Eye (tissue), 1 donor: ENCODE measurements around the gene SMIM17.

Experiments used
- DNase-seq: peaks from one replicate; pipeline ENCODE4 v3.0.0-alpha.2; 2015

SMIM17 gene

GRCh38 chr19:56642711-56643459, at the start of gene SMIM17:
SMIM17 (plus strand) TSS chr19:56643159; CDS start chr19:56645668, 2,509 bp downstream.
- no peak for DNase-seq

DNA sequence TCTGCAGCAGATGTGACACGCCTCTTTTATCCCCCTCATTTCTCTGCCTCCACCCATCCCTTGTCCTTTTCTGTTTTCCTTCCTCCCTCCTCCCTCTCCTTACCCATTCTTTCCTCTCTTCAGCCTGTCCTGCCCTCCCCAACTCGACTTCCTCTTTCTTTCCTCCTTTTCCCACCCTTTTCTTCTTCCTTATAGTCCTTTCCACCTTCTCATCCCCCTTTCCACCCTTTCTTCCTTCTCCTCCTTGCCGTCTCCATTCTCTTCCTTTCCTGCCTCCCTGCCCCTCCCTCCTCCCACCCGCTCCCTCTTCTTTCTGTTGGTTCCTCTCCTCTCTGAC, 48.5 kb upstream of the SMIM17 start:
- DNase-seq, result no peak

GRCh38 chr19:56594783-56595547, 48.0 kb upstream of the SMIM17 start, which contains the start of gene ZNF71:
ZNF71 (plus strand) TSS chr19:56595302; CDS start chr19:56601559, 6,257 bp downstream.
- DNase-seq, result peak; percentile 96

DNA sequence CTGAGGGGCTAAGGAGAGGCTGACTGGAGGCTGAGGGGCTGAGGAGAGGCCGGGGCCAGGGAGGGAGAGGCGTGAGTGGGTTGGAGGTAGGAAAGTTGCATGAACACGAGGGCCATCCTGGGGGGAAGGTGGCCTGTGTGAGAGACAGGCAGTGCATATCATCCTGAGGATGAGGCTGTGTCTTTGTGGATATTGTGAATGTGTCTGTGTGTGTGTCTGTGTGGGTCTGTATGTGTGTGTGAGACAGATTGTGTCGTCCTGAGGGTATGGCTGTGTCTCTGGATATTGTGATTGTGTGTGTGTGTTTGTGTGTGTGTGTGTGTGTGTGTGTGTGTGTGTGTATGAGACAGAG, 47.4 kb upstream of the SMIM17 start:
- DNase-seq, result no peak

DNA sequence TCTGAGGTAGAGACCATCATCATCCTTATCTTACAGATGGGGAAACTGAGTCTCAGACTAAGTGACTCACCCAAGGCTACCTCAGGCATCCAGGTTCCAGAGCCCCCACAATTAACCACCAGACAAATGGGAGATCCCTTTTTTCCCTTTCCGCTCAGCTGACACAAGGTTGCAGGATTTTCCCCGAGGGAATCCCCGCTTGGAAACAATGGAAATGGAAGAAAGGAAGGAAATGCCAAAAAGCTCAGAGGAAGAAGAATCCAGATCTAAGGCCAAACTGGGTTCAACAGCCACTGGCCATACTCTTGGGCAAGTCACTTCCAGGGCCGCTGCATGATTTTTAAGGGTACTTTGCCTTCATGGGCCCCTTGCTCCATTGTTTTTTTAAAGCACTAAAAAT, 46.3 kb upstream of the SMIM17 start:
- DNase-seq, result no peak

DNA sequence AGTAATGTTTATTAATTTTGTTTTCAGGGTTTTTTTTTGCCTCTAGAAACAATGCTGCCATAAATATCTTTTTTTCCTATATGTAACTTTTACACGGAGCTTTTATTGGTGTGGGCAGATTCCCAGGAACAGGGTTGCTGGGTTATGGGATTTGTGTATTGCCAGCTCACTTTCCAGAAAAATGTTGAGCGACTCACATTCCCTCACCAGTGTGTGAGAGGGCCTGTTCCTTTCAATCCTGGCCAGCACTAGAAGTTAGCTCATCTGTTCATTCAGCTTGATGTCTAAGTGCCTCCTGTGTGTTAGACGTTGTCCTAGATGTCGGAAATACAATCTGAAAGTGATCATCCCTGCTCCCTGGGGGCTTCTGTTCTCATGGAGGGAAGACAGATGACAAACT, 45.3 kb upstream of the SMIM17 start:
- no peak for DNase-seq

DNA sequence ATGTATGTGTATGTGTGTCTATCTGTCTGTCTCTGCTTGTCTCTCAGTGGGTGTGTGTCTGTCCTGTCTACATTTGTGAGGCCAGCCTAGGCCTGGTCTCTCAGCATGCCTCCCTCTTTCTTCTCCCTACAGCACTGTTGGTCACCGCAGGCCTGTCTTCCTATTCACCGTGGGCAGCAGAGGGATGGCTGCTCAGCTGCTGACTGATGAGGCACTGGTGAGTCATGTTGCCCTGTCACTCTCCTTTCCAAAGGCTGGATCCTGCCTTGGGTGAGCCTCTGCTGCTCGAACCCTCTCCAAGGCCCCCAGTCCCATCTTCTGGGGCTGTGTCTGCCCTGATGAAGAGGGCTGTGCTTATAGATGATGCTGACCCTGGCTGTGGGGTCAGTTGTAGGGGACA, 41.6 kb upstream of the SMIM17 start:
- DNase-seq, result no peak

- DNase-seq, result no peak
Measured at GRCh38 chr19:56603829-56604228, 39.1 kb upstream of the SMIM17 start.

DNA sequence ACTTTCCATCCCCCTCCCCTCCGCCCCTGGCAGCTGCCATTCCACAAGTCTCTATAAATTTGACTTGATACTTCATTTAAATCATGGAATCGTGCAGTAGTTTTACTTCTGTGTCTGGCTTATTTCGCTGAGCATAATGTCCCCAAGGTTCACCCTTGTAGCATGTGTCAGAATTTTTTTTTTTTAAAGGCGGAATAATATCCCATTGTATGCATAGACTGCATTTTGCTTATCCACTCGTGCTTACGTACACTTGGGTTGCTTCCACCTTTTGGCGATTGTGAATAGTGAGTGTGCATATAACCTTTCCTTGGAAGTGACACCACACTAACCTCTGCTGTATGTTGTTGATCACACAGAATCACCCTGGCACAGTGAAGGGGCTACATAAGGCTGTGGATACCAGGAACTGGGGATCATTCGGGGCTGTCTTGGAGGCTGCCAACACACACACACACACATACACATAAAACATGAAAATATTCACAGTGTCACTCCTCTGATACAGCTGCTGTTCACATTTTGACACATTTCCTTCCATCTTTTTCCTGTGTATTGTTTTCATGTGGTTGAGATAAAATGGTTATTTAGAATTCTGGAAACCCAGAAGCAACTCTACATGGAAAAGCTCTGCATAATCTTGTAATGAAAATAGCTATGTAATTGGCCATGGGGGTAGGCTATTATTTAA, 34.5 kb upstream of the SMIM17 start:
- DNase-seq, result no peak

- no peak for DNase-seq
Measured at GRCh38 chr19:56611288-56611687, 31.7 kb upstream of the SMIM17 start.

GRCh38 chr19:56612737-56613136, 30.2 kb upstream of the SMIM17 start:
- no peak for DNase-seq

GRCh38 chr19:56613639-56614038, 29.3 kb upstream of the SMIM17 start:
- DNase-seq, result no peak

GRCh38 chr19:56617531-56617930, 25.4 kb upstream of the SMIM17 start:
- no peak for DNase-seq

DNA sequence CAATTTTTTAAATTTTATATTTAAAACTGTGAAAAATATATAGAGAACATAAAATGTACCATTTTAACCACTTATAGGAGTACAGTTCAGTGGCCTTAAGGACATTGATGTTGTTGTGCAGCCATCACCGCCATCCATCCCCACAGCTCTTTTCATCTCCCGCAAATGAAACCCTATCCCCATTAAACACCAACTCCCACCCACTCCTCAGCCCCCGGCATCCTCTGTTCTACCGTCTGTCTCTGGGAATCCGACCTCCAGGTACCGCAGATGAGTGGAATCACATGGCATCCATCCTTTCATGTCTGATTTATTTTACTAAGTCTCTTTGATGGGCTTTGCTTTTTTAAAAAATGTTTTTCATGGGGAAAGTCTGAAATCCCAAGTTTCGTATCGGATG, 23.8 kb upstream of the SMIM17 start:
- no peak for DNase-seq

DNA sequence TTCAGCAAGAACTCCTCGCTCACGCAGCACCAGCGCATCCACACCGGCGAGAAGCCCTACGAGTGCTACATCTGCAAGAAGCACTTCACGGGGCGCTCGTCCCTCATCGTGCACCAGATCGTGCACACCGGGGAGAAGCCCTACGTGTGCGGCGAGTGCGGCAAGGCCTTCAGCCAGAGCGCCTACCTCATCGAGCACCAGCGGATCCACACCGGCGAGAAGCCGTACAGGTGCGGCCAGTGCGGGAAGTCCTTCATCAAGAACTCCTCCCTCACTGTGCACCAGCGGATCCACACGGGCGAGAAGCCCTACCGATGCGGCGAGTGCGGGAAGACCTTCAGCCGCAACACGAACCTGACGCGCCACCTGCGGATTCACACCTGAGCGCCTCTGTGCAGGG, 20.6 kb upstream of the SMIM17 start:
- no peak for DNase-seq

GRCh38 chr19:56623006-56623405, 20.0 kb upstream of the SMIM17 start:
- no peak for DNase-seq

- no peak for DNase-seq
Measured at GRCh38 chr19:56625708-56626107, 17.3 kb upstream of the SMIM17 start.

DNA sequence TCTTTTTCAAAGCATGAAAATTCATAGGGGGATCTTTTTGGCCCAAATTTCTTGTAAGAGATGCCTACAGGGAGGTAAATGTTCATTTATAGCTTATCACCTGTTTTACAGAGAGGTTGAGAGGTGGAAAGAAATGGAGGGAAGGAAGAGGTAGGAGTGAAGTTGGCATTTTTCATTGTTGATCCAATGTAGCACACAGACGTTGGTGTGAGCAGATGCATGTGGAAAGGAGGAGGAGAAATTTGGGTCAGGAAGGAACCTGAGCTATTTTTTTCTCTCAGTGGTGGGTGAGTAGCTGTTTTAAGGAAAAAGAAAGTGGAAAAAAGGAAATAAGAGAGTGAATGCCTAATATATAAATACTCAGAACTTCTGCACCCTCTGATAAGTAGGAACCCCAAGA, 9.9 kb upstream of the SMIM17 start:
- DNase-seq, result no peak

DNA sequence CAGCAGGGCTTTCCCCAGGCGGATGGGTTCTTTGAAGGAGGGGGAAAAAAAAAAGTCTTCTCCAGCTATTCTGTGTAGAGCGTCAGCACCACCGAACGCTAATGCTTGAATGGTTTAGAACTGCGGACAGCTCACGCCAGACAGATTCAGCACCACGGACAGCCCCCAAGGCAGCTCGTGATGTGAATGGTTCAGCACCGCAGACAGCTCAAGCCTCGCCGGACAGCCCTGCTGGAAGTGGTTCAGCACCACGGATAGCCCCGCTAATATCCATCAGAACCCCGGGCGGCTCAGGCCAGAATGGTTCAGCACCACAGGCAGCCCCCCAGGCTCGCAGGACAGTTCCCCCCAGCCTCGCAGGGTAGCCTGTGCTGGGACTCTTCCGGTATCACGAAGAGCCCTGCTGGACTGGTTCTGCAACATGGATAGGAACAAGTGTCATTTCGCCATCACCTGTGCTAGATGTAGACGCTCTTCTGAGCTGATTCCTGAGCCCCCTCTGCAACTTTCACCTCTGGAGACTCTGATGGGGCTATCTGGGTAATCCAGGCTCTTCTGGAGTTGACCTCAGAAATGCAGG, 4.9 kb upstream of the SMIM17 start:
- peak; percentile 96 for DNase-seq

GRCh38 chr19:56639217-56639616, 3.7 kb upstream of the SMIM17 start:
- peak; percentile 76 for DNase-seq

GRCh38 chr19:56643460-56643955, 549 bp downstream of the SMIM17 start:
- DNase-seq, result no peak

DNA sequence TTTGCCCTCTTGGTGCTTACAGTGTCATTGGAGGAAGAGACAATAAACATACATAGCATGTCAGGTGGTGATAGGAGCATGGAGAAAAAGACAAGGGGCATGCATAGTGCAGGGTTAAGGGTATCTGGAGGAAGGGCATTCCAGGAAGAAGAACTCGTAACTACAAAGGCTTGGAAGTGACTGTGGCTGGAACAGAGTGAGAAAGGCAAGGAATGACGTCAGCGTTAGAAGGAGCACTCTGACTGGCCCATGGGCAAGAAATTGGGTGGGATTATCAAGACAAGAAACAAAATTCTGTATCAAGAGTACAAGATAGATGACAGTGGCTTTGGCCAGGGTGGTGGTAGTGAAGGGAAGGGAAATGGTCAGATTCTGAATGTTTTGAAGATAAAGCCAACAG, 11.2 kb downstream of the SMIM17 start:
- DNase-seq, result no peak

DNA sequence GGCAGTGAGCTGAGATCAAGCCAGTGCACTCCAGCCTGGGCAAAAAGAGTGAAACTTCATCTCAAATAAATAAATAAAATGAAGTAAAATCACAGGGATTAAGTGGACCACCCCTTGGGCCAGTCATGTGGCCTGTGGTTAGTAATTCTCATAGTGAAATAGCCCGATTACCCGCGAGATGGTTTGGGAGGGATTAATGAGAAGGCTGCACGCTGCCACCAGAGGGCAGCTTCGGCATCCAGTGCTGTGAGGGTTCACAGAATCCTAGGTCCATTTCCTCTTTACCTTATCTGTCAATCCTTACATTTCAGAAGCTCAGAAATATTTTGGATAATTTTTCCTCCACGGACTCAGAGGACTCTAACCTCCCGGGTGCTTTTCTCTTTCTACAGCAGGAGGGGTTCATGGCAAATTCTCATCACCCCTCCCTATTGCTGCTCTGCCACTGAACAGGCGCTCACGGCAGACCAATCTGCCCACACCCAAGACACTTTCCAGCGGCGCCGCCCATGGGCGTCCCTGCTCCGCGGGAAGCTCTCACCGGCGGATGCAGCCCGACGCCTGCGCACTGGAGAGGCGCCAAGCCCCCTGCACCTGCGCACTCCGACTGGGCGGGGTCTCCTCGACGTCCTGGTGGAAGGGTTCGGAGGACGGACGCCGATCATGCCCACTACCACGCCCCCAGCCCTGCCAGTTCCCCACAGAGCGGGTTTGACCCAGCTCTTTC, 17.6 kb downstream of the SMIM17 start:
- peak; percentile 61 for DNase-seq
